WTC11 (cell line): Measurements from ENCODE around the gene ELP5.

Experiments
- ESRRA ChIP-seq: sonication (generic); formaldehyde crosslinking; IDR thresholded peaks from 2 replicates; pipeline ENCODE4 v1.8.1; 2022; ENCODE audit warnings: mild to moderate bottlenecking, missing genetic modification reagents, borderline replicate concordance
- JUN ChIP-seq: sonication (generic); formaldehyde crosslinking; IDR thresholded peaks from 2 replicates; pipeline ENCODE4 v1.8.0; 2023; ENCODE audit warnings: mild to moderate bottlenecking, missing genetic modification reagents
- TF ChIP-seq, protein P1 (sequence below): fragments of 200-600 bp; IDR thresholded peaks from 2 replicates; pipeline ENCODE4 v1.8.0; 2022; ENCODE audit warnings: antibody characterized with exemption
- TF ChIP-seq, protein P2 (sequence below): sonication (generic); formaldehyde crosslinking; IDR thresholded peaks from 2 replicates; pipeline ENCODE4 v1.8.1; 2022; ENCODE audit warnings: missing genetic modification reagents, borderline replicate concordance

DNA sequence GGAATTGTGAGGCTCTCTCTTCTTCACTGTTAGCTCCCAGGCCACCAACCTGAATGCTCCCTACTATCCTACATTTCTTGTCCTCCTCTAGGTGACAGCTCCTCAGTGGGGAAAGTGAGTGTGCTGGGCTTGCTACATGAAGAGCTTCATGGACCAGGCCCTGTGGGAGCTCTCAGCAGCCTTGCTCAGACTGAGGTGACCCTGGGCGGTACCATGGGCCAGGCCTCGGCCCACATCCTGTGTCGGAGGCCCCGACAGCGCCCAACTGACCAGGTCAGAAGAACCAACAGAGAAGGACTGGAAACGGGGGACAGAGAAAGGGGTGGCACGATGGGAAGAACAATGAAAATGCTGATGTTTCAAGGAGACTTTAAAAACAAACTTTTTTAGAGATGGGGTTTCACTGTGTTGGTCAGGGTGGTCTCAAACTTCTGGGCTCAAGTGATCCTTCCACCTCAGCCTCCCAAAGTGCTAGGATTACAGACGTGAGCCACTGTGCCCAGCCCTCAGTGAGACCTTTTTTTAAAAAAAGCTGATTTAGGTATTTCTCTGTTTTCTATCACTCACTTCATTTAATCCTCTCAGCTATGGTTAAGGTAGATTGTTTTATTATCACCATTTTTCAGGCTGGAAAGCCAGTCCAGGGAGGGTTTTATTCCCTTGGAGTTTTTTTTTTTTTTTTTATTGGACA is 4.9 kb downstream of the ELP5 start:
- TF ChIP-seq, protein P1, sequence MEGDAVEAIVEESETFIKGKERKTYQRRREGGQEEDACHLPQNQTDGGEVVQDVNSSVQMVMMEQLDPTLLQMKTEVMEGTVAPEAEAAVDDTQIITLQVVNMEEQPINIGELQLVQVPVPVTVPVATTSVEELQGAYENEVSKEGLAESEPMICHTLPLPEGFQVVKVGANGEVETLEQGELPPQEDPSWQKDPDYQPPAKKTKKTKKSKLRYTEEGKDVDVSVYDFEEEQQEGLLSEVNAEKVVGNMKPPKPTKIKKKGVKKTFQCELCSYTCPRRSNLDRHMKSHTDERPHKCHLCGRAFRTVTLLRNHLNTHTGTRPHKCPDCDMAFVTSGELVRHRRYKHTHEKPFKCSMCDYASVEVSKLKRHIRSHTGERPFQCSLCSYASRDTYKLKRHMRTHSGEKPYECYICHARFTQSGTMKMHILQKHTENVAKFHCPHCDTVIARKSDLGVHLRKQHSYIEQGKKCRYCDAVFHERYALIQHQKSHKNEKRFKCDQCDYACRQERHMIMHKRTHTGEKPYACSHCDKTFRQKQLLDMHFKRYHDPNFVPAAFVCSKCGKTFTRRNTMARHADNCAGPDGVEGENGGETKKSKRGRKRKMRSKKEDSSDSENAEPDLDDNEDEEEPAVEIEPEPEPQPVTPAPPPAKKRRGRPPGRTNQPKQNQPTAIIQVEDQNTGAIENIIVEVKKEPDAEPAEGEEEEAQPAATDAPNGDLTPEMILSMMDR, result no peak
- no peak for TF ChIP-seq ESRRA (CRISPR knock-in tag)
- TF ChIP-seq JUN (CRISPR knock-in tag), result no peak
- TF ChIP-seq, protein P2, sequence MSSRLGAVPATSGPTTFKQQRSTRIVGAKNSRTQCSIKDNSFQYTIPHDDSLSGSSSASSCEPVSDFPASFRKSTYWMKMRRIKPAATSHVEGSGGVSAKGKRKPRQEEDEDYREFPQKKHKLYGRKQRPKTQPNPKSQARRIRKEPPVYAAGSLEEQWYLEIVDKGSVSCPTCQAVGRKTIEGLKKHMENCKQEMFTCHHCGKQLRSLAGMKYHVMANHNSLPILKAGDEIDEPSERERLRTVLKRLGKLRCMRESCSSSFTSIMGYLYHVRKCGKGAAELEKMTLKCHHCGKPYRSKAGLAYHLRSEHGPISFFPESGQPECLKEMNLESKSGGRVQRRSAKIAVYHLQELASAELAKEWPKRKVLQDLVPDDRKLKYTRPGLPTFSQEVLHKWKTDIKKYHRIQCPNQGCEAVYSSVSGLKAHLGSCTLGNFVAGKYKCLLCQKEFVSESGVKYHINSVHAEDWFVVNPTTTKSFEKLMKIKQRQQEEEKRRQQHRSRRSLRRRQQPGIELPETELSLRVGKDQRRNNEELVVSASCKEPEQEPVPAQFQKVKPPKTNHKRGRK (CRISPR knock-in tag), result no peak
